Upper lobe of right lung (tissue), 1 donor: ENCODE data around the gene ADAMTS6. TPM values are rescaled to one million over a fixed set of nuclear protein-coding genes. Genes with fewer than 3 reads are reported as not detected.

Source experiments
- ATAC-seq: fragments of 200-7000 bp; cut with Tn5 transposase; one replicate; pipeline ENCODE4 v1.9.1; 2020; ENCODE audit warnings: mild to moderate bottlenecking, moderate library complexity
- DNase-seq: peaks from one replicate; pipeline ENCODE4 v3.0.0-alpha.2; 2020
- H3K27ac ChIP-seq: fragments of 200-600 bp; one replicate; pipeline ENCODE4 v1.8.0; 2022
- H3K27me3 ChIP-seq: fragments of 200-600 bp; one replicate; pipeline ENCODE4 v1.8.0; 2022; ENCODE audit warnings: mild to moderate bottlenecking
- H3K36me3 ChIP-seq: fragments of 200-600 bp; one replicate; pipeline ENCODE4 v1.8.0; 2022
- H3K4me1 ChIP-seq: fragments of 200-600 bp; one replicate; pipeline ENCODE4 v1.8.0; 2022
- H3K4me3 ChIP-seq: fragments of 200-600 bp; one replicate; pipeline ENCODE4 v1.8.0; 2022; ENCODE audit warnings: mild to moderate bottlenecking
- H3K9me3 ChIP-seq: fragments of 200-600 bp; one replicate; pipeline ENCODE4 v1.8.0; 2022
- CTCF ChIP-seq: fragments of 200-600 bp; IDR thresholded peaks from one replicate; pipeline ENCODE4 v1.8.0; 2022; ENCODE audit warnings: antibody characterized with exemption
- intact Hi-C: fragments of 100-400 bp; cut with DNase I; formaldehyde crosslinking; loops from one replicate; pipeline ENCODE4 v1.11.0; 2022
- total RNA-seq: library from RNA; stranded (reverse); fragmentation: NEBNext Ultra II Directional; extraction: Animal tissue kit (Norgen Biotek cat#: 25700); gene quantifications from one replicate; pipeline ENCODE4 v1.2.1, GENCODE V29; 2021
- donor health status: DM: no; HTN: yes; CAD: no; lungs with severe emphysema.

Gene ADAMTS6
- total RNA-seq, 1 donor from 2014 or later: 2.3 TPM

- Histone ChIP-seq H3K4me1 (no peaks in the 10 kb centered on the region), H3K36me3 (no peaks in the 10 kb centered on the region), H3K9me3 (no peaks in the 10 kb centered on the region), H3K27ac (no peak overlapping the region), H3K27me3 (no peaks in the 10 kb centered on the region), H3K4me3 (no peak overlapping the region)
- ATAC-seq: no peak
- intact Hi-C loops: no loop called here
- no peak for TF ChIP-seq CTCF
- no peak for DNase-seq
Measured at GRCh38 chr5:65288657-65289056, 193.1 kb downstream of the ADAMTS6 start.

- TF ChIP-seq CTCF: no peak
Measured at GRCh38 chr5:65279603-65280002, 202.1 kb downstream of the ADAMTS6 start.

GRCh38 chr5:65276178-65276890, 205.4 kb downstream of the ADAMTS6 start:
- no peak for TF ChIP-seq CTCF
- intact Hi-C loops: no loop called here

More at GRCh38 chr5:65279603-65280002, 202.1 kb downstream of the ADAMTS6 start:
- Histone ChIP-seq H3K4me3 (no peak overlapping the region), H3K27me3 (no peaks in the 10 kb centered on the region), H3K36me3 (no peaks in the 10 kb centered on the region), H3K9me3 (no peaks in the 10 kb centered on the region), H3K4me1 (no peaks in the 10 kb centered on the region), H3K27ac (no peak overlapping the region)
- intact Hi-C loops: no loop called here
- ATAC-seq (no peak), DNase-seq (no peak)

GRCh38 chr5:65271906-65272305, 209.8 kb downstream of the ADAMTS6 start:
- DNase-seq: no peak
- Histone ChIP-seq H3K4me1 (no peaks in the 10 kb centered on the region), H3K27me3 (no peaks in the 10 kb centered on the region), H3K4me3 (no peak overlapping the region), H3K9me3 (no peaks in the 10 kb centered on the region), H3K27ac (no peak overlapping the region), H3K36me3 (no peaks in the 10 kb centered on the region)
- no peak for TF ChIP-seq CTCF
- ATAC-seq: no peak
- intact Hi-C loops: no loop called here

More at GRCh38 chr5:65276178-65276890, 205.4 kb downstream of the ADAMTS6 start:
- H3K4me1 ChIP-seq: no peaks in the 10 kb centered on the region
- H3K4me3 ChIP-seq: no peak overlapping the region
- no peaks in the 10 kb centered on the region for H3K9me3 ChIP-seq
- no peaks in the 10 kb centered on the region for H3K27me3 ChIP-seq
- no peak overlapping the region for H3K27ac ChIP-seq
- ATAC-seq (no peak), DNase-seq (no peak)
- H3K36me3 ChIP-seq: no peaks in the 10 kb centered on the region

GRCh38 chr5:65268525-65268924, 213.2 kb downstream of the ADAMTS6 start:
- H3K27me3 ChIP-seq: no peaks in the 10 kb centered on the region
- no peaks in the 10 kb centered on the region for H3K9me3 ChIP-seq
- DNase-seq (no peak), ATAC-seq (no peak)
- no peak for TF ChIP-seq CTCF
- H3K4me3 ChIP-seq: no peak overlapping the region
- H3K27ac ChIP-seq: no peak overlapping the region
- H3K36me3 ChIP-seq: no peaks in the 10 kb centered on the region
- no peaks in the 10 kb centered on the region for H3K4me1 ChIP-seq
- intact Hi-C loops: no loop called here
